HG02970 (cell line): ENCODE results near the gene PDE6C.

Experiments used
- ATAC-seq: cut with Tn5 transposase; IDR thresholded peaks from one replicate; pipeline ENCODE4 v1.9.1; 2021; ENCODE audit warnings: mild to moderate bottlenecking, moderate library complexity, moderate number of reproducible peaks; ENCODE audit not compliant: unreplicated experiment, low FRiP score

Gene PDE6C

GRCh38 chr10:93628858-93629257, 16.5 kb downstream of the PDE6C start:
- no peak for ATAC-seq

- no peak for ATAC-seq
These were observed 17.4 kb downstream of the PDE6C start for GRCh38 chr10:93629647-93630305.

- no peak for ATAC-seq
These were observed 18.6 kb downstream of the PDE6C start for GRCh38 chr10:93630625-93631557.

GRCh38 chr10:93639791-93640190, 27.5 kb downstream of the PDE6C start:
- no peak for ATAC-seq

GRCh38 chr10:93652857-93653256, 40.5 kb downstream of the PDE6C start:
- no peak for ATAC-seq

GRCh38 chr10:93654201-93654600, 41.9 kb downstream of the PDE6C start:
- ATAC-seq, result no peak

- ATAC-seq, result no peak
These were observed 43.8 kb downstream of the PDE6C start for GRCh38 chr10:93656155-93656554.

GRCh38 chr10:93657757-93658156, 45.4 kb downstream of the PDE6C start:
- no peak for ATAC-seq

- no peak for ATAC-seq
These were observed 53.7 kb downstream of the PDE6C start for GRCh38 chr10:93666030-93666429.

GRCh38 chr10:93667795-93668194, 55.5 kb downstream of the PDE6C start:
- ATAC-seq, result no peak

- ATAC-seq, result no peak
These were observed 58.0 kb downstream of the PDE6C start for GRCh38 chr10:93670372-93670771.

GRCh38 chr10:93671042-93671441, 58.7 kb downstream of the PDE6C start:
- no peak for ATAC-seq

GRCh38 chr10:93672022-93672678, 59.8 kb downstream of the PDE6C start:
- ATAC-seq, result no peak

- no peak for ATAC-seq
These were observed 60.6 kb downstream of the PDE6C start for GRCh38 chr10:93672890-93673289.

- ATAC-seq, result no peak
These were observed 61.5 kb downstream of the PDE6C start for GRCh38 chr10:93673791-93674190.

- ATAC-seq, result no peak
These were observed 66.0 kb downstream of the PDE6C start for GRCh38 chr10:93678386-93678785.

- ATAC-seq, result no peak
These were observed 66.7 kb downstream of the PDE6C start for GRCh38 chr10:93678805-93679587.

- ATAC-seq, result no peak
These were observed 68.2 kb downstream of the PDE6C start for GRCh38 chr10:93680412-93681047.

- ATAC-seq, result no peak
These were observed 75.4 kb downstream of the PDE6C start for GRCh38 chr10:93687737-93688136.

- no peak for ATAC-seq
These were observed 83.4 kb downstream of the PDE6C start for GRCh38 chr10:93695740-93696139.
